ENCODE data around the gene DHRS3.

DNA sequence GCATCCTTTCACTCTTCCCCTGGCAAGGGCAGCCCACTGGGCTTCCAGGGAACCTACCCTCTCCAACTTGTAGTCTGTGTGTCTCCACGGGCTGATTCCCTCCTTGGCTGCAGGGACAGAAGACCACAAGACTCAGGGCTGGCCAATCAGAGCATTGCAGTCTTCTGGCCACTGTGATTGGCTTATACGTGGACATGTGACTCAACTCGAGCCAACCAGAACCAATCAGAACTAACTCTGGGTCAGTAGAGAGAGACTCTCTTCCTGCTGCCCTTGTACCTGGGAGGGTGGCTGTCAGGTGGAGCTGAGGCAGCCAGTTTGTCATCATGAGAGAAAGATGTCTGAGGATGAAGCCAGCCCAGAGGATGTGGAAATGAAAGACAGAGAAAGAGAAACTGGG lies 64.0 kb downstream of the DHRS3 start:
- TF ChIP-seq EZH2 (IDR thresholded peaks at IDR 0.05; ENCODE audit: low read length, missing control alignments) = no peak
- TF ChIP-seq, protein P1, sequence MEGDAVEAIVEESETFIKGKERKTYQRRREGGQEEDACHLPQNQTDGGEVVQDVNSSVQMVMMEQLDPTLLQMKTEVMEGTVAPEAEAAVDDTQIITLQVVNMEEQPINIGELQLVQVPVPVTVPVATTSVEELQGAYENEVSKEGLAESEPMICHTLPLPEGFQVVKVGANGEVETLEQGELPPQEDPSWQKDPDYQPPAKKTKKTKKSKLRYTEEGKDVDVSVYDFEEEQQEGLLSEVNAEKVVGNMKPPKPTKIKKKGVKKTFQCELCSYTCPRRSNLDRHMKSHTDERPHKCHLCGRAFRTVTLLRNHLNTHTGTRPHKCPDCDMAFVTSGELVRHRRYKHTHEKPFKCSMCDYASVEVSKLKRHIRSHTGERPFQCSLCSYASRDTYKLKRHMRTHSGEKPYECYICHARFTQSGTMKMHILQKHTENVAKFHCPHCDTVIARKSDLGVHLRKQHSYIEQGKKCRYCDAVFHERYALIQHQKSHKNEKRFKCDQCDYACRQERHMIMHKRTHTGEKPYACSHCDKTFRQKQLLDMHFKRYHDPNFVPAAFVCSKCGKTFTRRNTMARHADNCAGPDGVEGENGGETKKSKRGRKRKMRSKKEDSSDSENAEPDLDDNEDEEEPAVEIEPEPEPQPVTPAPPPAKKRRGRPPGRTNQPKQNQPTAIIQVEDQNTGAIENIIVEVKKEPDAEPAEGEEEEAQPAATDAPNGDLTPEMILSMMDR (conservative IDR thresholded peaks at IDR 0.05 in 1 of 2, IDR thresholded peaks at IDR 0.05 in 1 of 2; ENCODE audit: low read depth in 1 of 2, low read length in 2 of 2) = no peak
